Hepatocyte (in vitro differentiated cells): ENCODE data around the gene PYGM. TPM values are rescaled to one million over a fixed set of nuclear protein-coding genes. Genes with fewer than 3 reads are reported as not detected.

Source experiments
- DNase-seq: peaks from one replicate; pipeline ENCODE4 v3.0.0-alpha.2; 2016; ENCODE audit warnings: low spot score
- H2AFZ ChIP-seq: fragments of 200-600 bp; sonication (generic); 2 replicates; pipeline ENCODE4 v1.6.0; 2016; ENCODE audit warnings: antibody characterized with exemption, mild to moderate bottlenecking
- H3K27ac ChIP-seq: fragments of 200-600 bp; sonication (generic); 2 replicates; pipeline ENCODE4 v1.5.1; 2016; ENCODE audit warnings: mild to moderate bottlenecking
- H3K27me3 ChIP-seq: fragments of 200-600 bp; sonication (generic); 2 replicates; pipeline ENCODE4 v1.6.1; 2016
- H3K36me3 ChIP-seq: fragments of 200-600 bp; sonication (generic); replicated peaks from 2 replicates; pipeline ENCODE4 v1.5.1; 2016; ENCODE audit warnings: low read depth; ENCODE audit not compliant: insufficient read depth
- H3K4me1 ChIP-seq: fragments of 200-600 bp; sonication (generic); 2 replicates; pipeline ENCODE4 v1.5.1; 2016; ENCODE audit warnings: mild to moderate bottlenecking, moderate library complexity; ENCODE audit not compliant: insufficient read depth
- H3K4me2 ChIP-seq: fragments of 200-600 bp; sonication (generic); 2 replicates; pipeline ENCODE4 v1.6.0; 2016
- H3K4me3 ChIP-seq: fragments of 200-600 bp; sonication (generic); 2 replicates; pipeline ENCODE4 v1.5.1; 2016; ENCODE audit warnings: mild to moderate bottlenecking
- H3K79me2 ChIP-seq: fragments of 200-600 bp; sonication (generic); 2 replicates; pipeline ENCODE4 v1.6.0; 2017; ENCODE audit warnings: mild to moderate bottlenecking
- H3K9me2 ChIP-seq: fragments of 200-600 bp; sonication (generic); replicated peaks from 2 replicates; pipeline ENCODE4 v1.6.0; 2017; ENCODE audit warnings: mild to moderate bottlenecking; ENCODE audit not compliant: insufficient read depth
- H3K9me3 ChIP-seq: fragments of 200-600 bp; sonication (generic); 2 replicates; pipeline ENCODE4 v1.5.1; 2016; ENCODE audit warnings: low read depth, mild to moderate bottlenecking
- H4K20me1 ChIP-seq: fragments of 200-600 bp; sonication (generic); 2 replicates; pipeline ENCODE4 v1.6.0; 2016; ENCODE audit warnings: mild to moderate bottlenecking; ENCODE audit not compliant: insufficient read depth, poor library complexity, severe bottlenecking
- CTCF ChIP-seq: fragments of 200-600 bp; sonication (generic); IDR thresholded peaks from 2 replicates; pipeline ENCODE4 v1.5.1; 2016; ENCODE audit warnings: antibody characterized with exemption, mild to moderate bottlenecking; ENCODE audit not compliant: poor library complexity
- EZH2 ChIP-seq: fragments of 200-600 bp; sonication (generic); IDR thresholded peaks from 2 replicates; pipeline ENCODE4 v1.6.1; 2016; ENCODE audit warnings: antibody characterized with exemption, mild to moderate bottlenecking, borderline replicate concordance
- EZH2phosphoT487 ChIP-seq: fragments of 200-600 bp; sonication (generic); IDR thresholded peaks from one replicate; pipeline ENCODE4 v1.6.1; 2018; ENCODE audit warnings: antibody characterized with exemption, mild to moderate bottlenecking, low read depth, moderate library complexity; ENCODE audit not compliant: unreplicated experiment, severe bottlenecking
- WGBS: methylation state at CpG from one replicate; pipeline ENCODE4 v1.1.6; 2016; ENCODE audit warnings: low lambda C conversion rate; ENCODE audit errors: missing lambda C conversion rate; 5-methylcytosine and 5-hydroxymethylcytosine counted together
- polyA plus RNA-seq: library from polyadenylated mRNA; unstranded; fragments of >200 nt; fragmentation: Nextera tagmentation; extraction: Ambion mirVana; gene quantifications from 2 replicates; pipeline ENCODE4 v1.2.1, GENCODE V29; 2016
- total RNA-seq: library from RNA; depleted of rRNA; stranded (reverse); fragments of >200 nt; gene quantifications from 2 replicates; pipeline ENCODE4 v1.2.3, GENCODE V29; 2014

The PYGM gene
- total and polyA plus RNA-seq, 2 experiments from 2014 or later = 1.9 to 4.0 TPM

GRCh38 chr11:64715110-64715509, 44.7 kb downstream of the PYGM start:
- H3K27me3 ChIP-seq = peaks cover 92% of the 10 kb centered on the region
- DNase-seq = no peak
- no peaks in the 10 kb centered on the region for H3K36me3 ChIP-seq

GRCh38 chr11:64714666-64715065, 45.1 kb downstream of the PYGM start:
- Histone ChIP-seq H2AFZ (no peak overlapping the region), H3K4me2 (no peak overlapping the region), H3K79me2 (no peaks in the 10 kb centered on the region), H3K4me3 (no peak overlapping the region), H3K4me1 (no peaks in the 10 kb centered on the region), H3K27ac (no peak overlapping the region), H4K20me1 (no peaks in the 10 kb centered on the region), H3K27me3 (peaks cover 90% of the 10 kb centered on the region), H3K9me2 (no peaks in the 10 kb centered on the region), H3K36me3 (no peaks in the 10 kb centered on the region), H3K9me3 (no peaks in the 10 kb centered on the region)
- no peak for TF ChIP-seq EZH2
- no peak for TF ChIP-seq EZH2phosphoT487
- TF ChIP-seq CTCF = no peak
- DNase-seq = no peak
- 69% methylated on average over 5 of the region's 5 CpGs for WGBS

More at GRCh38 chr11:64715110-64715509, 44.7 kb downstream of the PYGM start:
- TF ChIP-seq CTCF = no peak
- no peak for TF ChIP-seq EZH2
- no peak for TF ChIP-seq EZH2phosphoT487
- H3K27ac ChIP-seq = no peak overlapping the region
- no peak overlapping the region for H3K4me3 ChIP-seq
- no peaks in the 10 kb centered on the region for H3K4me1 ChIP-seq
- no peaks in the 10 kb centered on the region for H3K9me3 ChIP-seq
- H3K79me2 ChIP-seq = no peaks in the 10 kb centered on the region
- H4K20me1 ChIP-seq = no peaks in the 10 kb centered on the region
- 60% methylated on average over 5 of the region's 5 CpGs for WGBS
- no peak overlapping the region for H3K4me2 ChIP-seq
- no peak overlapping the region for H2AFZ ChIP-seq
- H3K9me2 ChIP-seq = no peaks in the 10 kb centered on the region

- Histone ChIP-seq H2AFZ (no peak overlapping the region), H3K4me3 (no peak overlapping the region), H3K4me2 (peak overlapping the region; percentile 69), H4K20me1 (no peaks in the 10 kb centered on the region), H3K36me3 (no peaks in the 10 kb centered on the region), H3K9me3 (no peaks in the 10 kb centered on the region), H3K9me2 (no peaks in the 10 kb centered on the region), H3K27ac (no peak overlapping the region), H3K79me2 (no peaks in the 10 kb centered on the region), H3K27me3 (peaks cover 89% of the 10 kb centered on the region), H3K4me1 (no peaks in the 10 kb centered on the region)
- 7% methylated on average over 20 of the region's 39 CpGs for WGBS
- no peak for TF ChIP-seq CTCF
- peak; percentile 12 for TF ChIP-seq EZH2
- no peak for DNase-seq
Observed at GRCh38 chr11:64713781-64714363, 45.9 kb downstream of the PYGM start.
